ENCODE measurements around the gene C1orf21.
"Not testable (repeated sequence)": the region's sequence is repeated elsewhere in the genome, so short reads cannot be mapped to it uniquely, and the experiment has no call there.

Gene C1orf21, protein sequence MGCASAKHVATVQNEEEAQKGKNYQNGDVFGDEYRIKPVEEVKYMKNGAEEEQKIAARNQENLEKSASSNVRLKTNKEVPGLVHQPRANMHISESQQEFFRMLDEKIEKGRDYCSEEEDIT

DNA sequence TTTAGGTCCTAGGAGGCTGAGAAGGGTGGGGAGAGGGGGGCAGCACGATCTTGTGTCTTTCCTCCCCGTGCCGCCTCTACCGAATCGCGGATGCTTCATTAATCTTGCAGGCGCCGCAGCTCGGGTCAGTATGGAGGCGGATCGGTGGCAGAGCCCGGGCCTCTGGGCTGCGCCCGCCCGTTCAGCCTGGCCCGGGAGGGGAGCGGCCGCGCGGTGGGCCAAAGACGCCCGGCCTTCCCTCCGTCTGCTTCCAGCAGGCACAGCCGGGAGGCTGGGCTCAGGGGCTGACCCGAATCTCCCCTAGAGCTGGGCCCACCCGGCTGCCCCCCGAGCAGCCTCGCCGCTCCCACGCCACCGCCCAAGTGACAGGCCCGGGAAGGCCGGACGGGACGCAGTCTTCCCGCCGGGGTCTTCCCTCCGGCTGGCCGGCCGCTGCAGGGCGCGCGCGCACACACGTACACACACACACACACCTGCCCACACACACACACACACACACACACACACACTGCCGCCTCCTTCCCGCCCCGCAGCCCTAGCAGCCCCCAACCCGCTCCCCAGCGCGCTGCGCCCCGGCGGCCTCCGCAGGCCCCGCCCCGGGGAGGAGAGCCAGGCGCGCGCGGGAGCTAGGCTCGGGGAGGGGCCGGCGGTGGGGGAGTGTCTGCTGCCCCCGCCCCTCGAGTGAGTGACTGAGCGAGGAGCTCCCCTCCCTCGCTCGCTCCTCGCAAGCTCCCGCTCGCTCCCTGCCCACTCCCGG, at the start of gene C1orf21:
Gene C1orf21, plus strand, starts transcription at position 718 of the 757 bp plus-strand sequence. CDS start 90,481 bp downstream, outside the sequence.
- DNase-seq, result peak; percentile 68 to 83

DNA sequence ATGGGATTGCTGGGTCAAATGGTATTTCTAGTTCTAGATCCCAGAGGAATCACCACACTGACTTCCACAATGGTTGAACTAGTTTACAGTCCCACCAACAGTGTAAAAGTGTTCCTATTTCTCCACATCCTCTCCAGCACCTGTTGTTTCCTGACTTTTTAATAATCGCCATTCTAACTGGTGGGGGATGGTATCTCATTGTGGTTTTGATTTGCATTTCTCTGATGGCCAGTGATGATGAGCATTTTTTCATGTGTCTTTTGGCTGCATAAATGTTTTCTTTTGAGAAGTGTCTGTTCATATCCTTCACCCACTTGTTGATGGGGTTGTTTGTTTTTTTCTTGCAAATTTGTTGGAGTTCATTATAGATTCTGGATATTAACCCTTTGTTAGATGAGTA, 49.0 kb upstream of the C1orf21 start:
- not testable (repeated sequence) for DNase-seq

DNA sequence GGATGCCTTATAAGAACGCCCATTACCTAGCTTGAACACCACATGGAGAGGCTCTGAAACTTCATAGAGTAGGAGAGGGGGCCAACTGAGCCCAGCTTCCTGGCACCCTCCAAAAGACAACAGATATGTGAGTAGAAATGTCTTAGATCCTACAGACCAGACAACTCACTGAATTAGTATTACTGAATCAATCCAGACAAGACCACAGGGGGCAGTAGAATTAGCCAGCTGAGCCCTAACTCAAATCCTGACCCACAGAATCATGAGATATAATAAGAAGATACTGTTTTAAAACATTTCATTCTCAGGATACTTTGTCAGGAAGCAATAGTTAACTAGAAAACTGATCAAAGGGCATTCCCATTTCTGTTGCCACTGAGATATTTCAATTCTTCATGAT, 45.8 kb upstream of the C1orf21 start:
- DNase-seq, result no peak

DNA sequence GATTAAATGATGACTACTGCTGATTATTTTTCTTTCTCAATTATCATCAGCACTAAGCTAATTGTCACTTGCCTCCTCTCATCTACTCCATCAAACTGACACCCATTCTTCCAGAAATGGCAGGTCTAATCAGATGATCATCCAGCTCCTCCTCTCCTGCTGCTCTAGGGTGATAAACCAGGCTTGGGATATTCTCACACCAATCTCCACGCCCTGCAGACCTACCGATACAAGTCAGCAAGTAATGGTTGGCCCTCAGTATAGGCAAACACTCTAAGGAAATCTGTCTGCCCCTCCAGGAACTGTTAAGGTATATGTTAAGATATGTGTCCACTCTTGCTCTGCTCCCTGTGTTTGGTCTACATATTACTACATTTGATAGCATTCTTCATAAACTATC, 36.3 kb upstream of the C1orf21 start:
- no peak for DNase-seq

DNA sequence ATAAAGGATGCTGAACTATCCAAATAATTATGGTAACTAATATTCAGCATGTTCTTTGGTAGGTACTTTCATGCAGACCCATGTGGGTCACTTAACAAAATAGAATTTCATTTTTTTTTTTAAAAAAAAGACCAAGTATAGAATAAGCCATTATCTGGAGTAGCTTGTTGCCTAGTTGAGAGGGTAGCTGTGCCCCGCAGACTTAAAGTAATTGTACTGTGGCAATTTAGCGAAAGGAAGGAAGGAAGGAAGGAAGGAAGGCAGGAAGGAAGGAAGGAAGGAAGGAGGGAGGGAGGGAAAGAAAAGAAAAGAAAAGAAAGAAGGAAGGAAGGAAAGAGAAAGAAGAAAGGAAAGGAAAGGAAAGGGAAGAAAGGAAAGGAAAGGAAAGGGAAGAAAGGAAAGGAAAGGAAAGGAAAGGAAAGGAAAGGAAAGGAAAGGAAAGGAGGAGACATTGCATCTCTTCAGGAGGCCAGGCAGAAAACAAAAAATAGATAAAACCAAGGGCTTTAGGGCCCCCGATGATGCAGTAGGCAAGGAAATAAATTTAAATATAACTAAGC, 35.3 kb upstream of the C1orf21 start:
- DNase-seq, result no peak

DNA sequence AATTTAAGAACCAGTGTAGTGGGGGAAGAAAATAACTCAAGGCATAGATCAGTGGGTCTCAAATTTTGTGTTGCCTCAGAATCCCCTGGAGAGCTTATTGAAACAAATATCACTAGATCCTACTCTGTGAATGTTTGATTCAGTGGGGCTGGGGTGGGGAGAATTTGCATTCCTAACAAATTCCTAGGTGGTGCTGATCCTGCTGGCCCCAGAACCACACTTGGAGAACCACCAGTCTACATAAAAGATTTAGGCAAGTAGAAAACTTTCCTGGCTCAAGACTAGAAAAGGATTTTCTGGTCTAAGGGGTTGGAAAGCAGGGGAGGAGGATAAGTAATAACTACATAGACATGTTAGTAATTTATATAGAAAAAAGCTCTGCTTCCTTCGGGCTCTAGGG, 34.1 kb upstream of the C1orf21 start:
- DNase-seq, result no peak

DNA sequence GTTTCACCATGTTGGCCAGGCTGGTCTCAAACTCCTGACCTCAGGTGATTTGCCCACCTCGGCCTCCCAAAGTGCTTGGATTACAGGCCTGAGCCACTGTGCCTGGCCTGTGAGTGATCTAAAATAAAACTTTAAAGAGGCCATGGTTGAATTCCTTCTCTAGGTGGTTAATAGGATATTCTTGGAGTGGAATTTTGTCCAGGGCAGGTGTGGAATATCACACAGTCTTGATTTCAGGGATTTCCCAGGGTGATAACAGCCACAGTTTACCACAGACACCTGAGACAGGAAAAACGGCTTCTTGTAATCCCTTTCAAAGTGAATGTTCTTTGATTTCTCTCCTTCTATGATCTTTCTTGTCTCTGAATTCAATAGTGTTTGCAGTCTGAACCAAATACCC, 32.1 kb upstream of the C1orf21 start:
- DNase-seq, result no peak

DNA sequence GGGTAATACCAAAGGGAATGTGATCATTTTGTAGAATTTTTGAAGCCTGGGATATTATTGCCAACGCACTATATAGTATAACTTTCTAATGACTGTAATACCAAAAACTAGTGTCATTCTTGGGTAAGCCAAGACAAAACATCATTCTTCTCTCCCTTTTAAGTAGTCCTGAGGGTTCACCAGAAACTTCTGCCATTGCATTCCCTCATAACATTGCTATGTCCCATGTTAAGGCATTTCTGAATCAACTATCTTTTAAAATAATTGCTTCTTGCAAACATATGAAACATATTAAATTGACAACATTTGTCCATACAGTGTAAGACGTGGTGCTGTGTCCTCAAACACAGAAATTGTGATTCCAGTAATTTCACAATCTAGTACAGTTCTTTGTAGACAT, 29.9 kb upstream of the C1orf21 start:
- DNase-seq, result no peak

DNA sequence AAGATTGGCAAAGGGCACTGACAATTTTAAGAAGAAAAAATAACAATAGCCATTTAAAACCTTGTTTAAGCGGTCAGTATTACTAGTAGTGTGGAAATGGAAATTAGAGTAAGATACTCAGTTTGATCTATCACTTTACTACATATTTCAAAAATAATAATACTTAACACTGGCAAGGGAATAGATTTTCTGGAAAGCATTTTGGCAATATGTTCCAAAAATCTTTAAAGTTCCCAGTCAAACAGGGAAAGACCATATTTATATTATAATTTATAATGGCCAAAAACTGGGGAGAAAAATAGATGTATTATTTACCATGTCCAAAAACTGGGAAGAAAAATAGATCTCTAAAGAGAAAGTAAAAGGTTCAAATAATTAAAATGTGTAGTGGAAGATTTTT, 28.6 kb upstream of the C1orf21 start:
- no peak for DNase-seq

DNA sequence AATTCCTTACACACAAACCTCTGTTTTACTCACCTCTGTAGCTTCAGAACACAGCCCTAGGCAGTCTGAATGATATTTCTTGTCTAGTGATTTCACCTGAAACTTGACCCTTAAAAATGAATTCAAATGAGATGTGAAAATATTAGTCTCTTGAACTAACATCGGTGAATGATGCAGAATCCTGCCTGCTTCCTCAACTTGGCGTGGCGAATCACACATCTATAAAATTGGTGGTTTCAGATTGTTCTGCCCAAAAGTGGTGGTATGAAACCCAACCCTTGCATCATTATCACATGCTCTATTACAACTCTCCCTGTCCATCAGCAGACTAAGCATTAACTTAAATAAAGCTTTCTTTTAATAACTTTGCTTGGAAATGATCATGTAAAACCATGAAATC, 26.9 kb upstream of the C1orf21 start:
- DNase-seq, result no peak

DNA sequence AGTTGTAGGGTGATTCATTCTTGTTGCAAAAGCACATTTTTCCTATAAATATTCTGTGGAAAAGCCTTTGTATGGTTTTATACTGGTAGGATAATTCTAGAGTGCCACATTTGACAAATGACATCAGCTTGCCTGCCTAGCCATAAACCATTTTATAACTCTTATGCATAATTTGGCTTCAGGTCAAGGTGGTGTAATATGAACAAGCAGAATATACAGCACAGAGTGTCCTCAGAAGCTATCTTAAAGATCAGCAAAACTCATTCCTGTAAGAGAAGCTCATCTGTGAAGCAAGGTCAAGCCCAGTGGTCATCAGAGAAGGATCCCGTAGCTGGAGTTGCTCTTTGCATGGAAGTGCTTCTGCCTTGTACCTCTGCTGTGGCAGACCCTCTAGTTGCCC, 24.0 kb upstream of the C1orf21 start:
- DNase-seq, result no peak

DNA sequence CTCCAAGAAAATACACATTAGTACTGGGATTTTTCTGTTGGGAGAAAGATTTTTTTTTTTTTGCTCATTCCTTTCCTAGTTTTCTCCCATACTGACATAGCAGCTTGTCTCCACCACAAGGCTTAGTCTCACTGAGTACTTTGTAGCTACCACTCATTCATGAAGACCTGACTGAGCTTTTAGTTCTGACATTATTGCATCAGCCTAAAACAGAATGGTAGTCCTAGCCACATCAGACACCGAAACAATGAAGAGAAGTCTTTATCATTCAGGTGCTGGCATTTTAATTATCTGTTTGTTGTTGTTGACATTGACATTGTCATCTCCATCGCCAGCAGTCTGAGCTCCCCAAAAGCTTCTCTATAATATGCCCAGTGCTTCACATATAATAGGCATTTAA, 21.1 kb upstream of the C1orf21 start:
- no peak for DNase-seq

DNA sequence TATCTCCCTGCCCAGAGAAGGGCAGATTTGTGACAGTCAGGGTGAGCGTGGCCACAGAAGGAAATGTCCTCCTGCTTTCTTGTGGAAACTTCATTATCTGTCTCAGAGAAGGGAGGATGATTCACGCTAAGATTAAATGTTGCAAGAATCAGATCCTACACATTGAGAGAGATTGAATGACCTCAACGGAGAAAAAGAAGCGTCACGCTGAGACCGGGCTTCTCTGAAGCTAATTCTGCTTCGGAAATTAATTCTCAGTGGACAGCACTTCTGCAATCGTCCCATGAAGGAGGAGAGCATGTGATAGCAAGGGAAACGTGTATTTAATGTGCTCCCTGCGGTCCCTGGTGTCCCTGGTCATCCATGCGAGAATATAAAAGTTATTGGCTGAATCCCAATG, 19.8 kb upstream of the C1orf21 start:
- DNase-seq, result no peak

DNA sequence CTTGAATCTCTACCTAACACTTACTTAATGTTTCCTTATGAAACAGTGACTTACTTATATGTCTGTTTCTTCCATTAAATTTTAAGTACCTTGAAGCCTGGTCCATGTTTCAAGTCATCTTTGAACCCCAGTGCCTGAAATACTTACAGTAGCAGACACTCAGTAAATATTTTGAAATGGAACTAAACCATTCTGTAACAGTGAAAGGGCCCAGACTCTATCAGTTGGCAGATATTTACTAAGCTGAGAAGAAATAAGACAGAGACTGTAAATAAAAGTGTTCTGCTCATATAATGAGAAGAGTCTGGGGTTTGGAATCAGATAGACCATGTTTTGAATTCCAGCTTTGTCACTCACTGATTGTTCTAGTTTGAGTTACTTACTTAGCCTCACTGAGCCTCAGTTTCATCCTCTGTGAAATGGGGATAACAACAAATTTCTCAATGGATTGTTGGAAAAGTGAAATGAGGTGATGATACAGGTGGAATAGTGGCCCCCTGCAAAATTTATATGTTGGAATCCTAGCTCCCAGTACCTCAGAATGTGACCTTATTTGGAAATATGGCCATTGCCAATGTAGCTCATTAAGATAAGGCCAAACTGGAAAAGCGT, 19.3 kb upstream of the C1orf21 start:
- no peak for DNase-seq

DNA sequence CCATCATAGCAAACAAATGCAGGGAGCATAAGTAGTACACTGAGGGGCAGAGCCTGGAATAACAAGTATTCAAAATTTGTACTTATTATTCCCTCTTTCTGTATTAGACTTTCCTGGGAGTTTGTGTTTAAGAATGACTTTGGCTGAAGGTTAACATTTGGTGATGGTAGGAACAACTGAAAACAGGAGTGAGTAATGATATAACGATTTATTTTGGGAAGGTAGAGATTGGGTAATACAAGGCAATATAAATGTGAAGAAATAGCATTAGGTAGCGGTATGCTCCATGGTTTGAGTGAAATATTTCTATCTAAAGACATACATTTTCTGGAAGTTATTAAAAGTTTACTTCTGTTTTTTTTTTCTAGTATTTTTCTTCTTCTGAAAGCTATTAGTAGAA, 18.5 kb upstream of the C1orf21 start:
- DNase-seq, result no peak

DNA sequence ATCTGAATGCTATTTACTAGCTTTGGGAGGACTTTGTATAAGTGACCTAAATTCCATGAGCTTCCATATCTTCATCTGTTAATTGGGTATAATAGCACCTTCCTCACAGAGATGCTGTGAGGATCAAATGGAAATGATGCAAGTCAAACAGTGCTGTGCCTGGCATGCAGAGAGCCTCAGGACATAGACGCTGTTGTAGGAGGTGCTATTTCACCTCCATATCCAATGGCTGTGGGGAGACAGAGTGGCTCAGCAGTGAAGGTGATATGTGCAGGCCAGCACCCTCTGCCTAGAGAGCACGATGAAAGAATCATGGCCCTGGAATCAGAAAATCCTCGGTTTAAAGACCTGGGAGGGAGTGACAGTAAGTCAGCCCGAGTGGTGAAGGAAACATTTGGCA, 16.0 kb upstream of the C1orf21 start:
- no peak for DNase-seq

DNA sequence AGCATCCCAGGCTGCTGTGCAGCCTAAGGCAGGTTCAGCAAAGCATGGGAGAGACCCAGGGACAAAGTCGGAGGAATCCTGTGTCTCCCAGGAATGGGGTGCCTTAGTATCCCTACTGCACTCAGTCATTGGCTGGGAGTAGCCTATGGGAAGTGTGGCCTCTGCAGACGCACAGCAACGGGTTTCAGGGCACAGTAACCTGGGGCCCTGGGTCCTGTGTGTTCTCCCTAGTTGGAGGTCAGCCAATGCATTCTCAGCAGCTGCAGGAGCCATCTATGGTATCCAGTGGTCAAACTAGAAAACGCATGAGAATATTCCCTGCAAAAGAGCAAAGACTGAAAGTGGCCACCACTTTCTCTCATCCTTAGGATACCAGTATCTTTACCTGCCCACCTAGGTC, 13.7 kb upstream of the C1orf21 start:
- no peak for DNase-seq

DNA sequence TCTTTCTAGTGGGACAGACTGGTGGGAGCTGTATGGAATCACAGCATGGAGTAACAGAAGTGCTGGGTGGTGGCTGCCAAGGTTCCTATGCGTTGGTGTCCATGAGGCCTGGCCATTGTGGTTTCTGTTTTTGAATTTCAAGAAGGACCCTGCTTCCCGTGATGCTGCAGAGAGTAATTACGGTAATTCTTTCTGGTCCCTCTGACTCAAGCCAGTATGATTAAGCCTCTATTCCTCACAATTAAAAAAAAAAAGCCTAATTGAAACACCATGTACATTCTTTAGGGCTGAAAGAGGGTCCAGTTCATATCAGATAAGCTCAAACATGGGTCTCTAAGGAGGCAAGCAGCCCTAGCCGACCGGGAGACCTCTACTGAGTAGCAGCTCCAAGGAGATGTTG, 10.5 kb upstream of the C1orf21 start:
- DNase-seq, result no peak

DNA sequence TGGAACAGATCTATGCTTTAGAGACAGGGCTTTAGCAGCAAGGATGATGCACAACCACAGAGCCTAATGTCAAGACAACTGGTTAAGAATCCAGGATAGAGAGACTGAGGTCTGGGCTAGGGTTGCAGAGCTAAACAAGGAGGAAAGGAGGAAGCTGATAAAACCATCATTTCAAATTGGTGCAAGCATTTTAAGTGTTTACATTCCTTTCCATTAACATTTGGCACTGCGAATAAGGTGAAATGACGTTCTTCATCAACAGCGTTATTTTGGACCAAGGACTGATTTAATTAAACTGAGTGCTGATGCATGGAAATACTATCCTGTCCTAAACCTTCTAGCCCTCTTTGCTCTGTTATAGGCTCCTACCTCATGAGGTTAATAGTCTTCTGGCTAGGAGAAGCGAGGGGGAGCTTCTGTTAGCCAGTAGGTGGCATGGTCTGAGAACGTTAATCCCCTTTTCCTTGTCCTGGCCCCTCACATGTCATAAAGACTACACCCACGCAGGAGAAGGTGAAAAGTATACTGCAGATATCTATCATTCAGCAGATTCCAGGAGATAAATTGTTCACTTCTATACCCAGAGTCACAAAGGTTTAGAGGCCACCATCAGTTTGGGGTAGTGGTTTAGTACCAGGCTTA, 7.6 kb upstream of the C1orf21 start:
- no peak for DNase-seq

DNA sequence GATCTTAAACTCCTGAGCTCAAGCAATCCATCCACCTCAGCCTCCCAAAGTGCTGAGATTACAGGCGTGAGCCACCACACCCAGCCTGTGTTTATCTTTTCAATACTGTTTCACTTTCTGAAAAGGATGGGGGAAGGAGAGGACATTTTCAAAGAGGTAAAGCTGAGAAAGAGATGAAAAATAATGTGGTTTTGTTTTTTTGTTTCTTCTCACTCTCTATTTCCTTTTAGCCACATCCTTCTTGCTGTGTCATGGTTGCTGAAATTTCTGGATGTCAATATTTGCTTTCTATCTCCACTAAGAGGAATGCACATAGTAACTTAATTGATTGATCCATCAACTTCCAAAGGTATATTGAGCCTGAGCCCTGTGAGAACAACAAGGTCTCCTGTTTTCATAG, 6.4 kb upstream of the C1orf21 start:
- DNase-seq, result no peak

DNA sequence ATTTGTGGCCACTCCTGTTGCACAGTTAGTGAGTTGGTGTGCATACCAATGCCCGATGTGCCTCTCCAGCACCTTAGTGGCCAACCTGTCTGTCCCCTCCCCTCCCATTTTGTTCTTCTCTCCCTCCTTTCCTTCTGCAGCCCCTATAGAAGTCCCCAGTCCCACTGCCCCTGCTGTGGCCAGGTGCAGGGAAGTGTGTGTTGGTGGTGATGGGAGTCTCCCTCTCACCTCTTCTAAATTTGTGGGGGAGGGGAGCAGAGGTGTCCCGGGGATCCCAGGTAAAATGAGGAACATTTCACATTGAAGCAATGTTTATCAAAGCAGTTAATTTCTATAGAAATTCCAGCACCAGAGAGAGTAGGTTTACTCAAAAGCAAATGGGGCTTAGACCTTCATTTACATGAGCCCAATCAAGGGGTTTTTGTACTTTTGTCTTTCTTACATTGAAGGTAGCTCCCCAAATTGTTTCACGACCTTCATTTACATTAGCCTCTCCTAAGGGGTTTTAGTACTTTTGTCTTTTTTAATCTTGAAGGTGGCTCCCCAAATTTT, 3.0 kb upstream of the C1orf21 start:
- DNase-seq, result no peak

DNA sequence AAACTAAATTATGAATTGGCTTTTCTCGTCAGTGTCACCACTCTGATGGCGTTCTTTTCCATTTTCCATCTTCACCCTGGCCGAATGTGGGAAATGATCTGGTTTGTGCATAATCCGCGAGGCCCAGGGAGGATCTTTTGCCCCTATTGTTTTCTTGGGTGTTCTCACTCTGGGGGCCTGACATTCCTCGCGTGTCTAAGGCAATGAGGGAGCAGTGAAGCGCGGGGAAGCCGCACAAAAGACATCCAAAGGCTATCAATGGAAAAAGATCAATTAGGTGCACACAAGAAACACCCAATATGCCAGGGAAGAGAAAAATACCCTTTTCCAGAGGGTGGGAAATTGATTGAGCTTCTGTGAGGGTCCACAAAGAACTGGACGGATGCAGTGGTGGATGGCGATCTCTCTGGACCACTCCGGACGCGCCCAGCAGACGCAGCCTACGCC, 941 bp upstream of the C1orf21 start:
- DNase-seq, result no peak

DNA sequence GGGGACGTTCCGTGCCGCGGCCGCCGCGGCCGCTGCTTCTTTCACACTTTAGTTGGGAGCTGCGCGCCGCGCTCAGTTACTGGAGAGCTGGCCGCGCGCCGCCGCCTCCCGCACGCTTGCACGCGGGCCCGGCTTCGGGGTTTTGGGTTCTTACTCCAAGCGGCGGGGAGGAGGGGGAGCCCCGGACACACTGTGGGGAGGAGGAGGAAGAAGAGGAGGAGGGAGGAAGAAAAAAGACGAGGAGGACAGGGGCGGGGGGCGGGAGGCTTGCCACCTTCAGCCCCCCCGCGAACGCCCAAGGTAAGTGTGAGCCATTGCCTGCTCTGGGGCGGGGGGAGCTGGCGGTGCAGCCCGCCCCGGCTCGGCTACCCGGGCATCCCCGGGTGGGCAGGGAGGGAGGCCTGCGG, 243 bp downstream of the C1orf21 start:
- no peak for DNase-seq

All from stimulated activated CD4-positive, alpha-beta T cell treated with anti-CD3 and anti-CD28 coated beads, Interleukin-2, amount 100 ng/mL, for 24 hours (primary cell).